ENCODE measurements around the gene ATP11A. TPM values are rescaled to one million over a fixed set of nuclear protein-coding genes. Genes with fewer than 3 reads are reported as not detected.

The ATP11A gene
- total and polyA plus RNA-seq, 9 of the 15 experiments (the other 6 are each of a cell fraction or from before 2014, with no cell fraction given) = 0.38 to 34.2 (median 4.2) TPM

GRCh38 chr13:112674412-112675365 lies 15.1 kb upstream of the ATP11A start:
- ChIA-PET CTCF (ENCODE audit: low intra/inter-chr PET ratio) (no interaction called here), POLR2A (no interaction called here)
- in situ Hi-C loops (cut with MboI) (no loop called here), intact Hi-C loops (cut with micrococcal nuclease) (no loop called here)
- Histone ChIP-seq H3K4me1 (replicated peaks in 1 of 2; ENCODE audit: control insufficient read depth in 2 of 2, insufficient read depth in 2 of 2, low read length in 2 of 2) (no peaks in the 10 kb centered on the region; a peak in 1 of 5 replicates), H3K27ac (ENCODE audit: extremely low read depth, low read depth, low read length) (no peak overlapping the region), H3K4me3 (no peak overlapping the region), H3K36me3 (ENCODE audit: control insufficient read depth, insufficient read depth, low read length) (no peaks in the 10 kb centered on the region), H3K9me3 (replicated peaks; ENCODE audit: control insufficient read depth, insufficient read depth, low read depth, low read length) (no peaks in the 10 kb centered on the region), H3K27me3 (ENCODE audit: control insufficient read depth in 2 of 2, insufficient read depth in 2 of 2, low read length in 2 of 2) (peaks cover 24 to 39% of the 10 kb centered on the region in 2 experiments), H2AFZ (ENCODE audit: low read depth, low read length) (no peak overlapping the region), H3K4me2 (ENCODE audit: insufficient read depth, low read length) (no peak overlapping the region), H3K9me1 (ENCODE audit: control insufficient read depth, insufficient read depth, low read length) (peaks cover 4% of the 10 kb centered on the region), H3K9ac (ENCODE audit: insufficient read depth in 1 of 2, low read depth in 2 of 2, low read length in 2 of 2) (no peak overlapping the region), H4K20me1 (replicated peaks; ENCODE audit: control insufficient read depth, insufficient read depth, low read length) (no peaks in the 10 kb centered on the region), H3K79me2 (ENCODE audit: control insufficient read depth, insufficient read depth, low read length) (no peaks in the 10 kb centered on the region)
- no TSS peak for BruUV-seq (replicated peaks)
- FAIRE-seq (no peak), DNase-seq (ENCODE audit: extremely low read depth in 1 of 4, low spot score in 3 of 4) (no peak), ATAC-seq (no peak)
- WGBS (ENCODE audit: insufficient coverage, low coverage, missing lambda C conversion rate) = 3% methylated on average over 8 of the region's 15 CpGs
- TF ChIP-seq CEBPB (tag; IDR thresholded peaks at IDR 0.05) (no peak), NUFIP1 (IDR thresholded peaks at IDR 0.05; ENCODE audit: partially characterized antibody) (no peak), STAG1 (CRISPR knock-in tag; IDR thresholded peaks at IDR 0.05; ENCODE audit: borderline replicate concordance) (no peak), KHSRP (IDR thresholded peaks at IDR 0.05) (no peak), DNMT1 (IDR thresholded peaks at IDR 0.05) (no peak), ZZZ3 (IDR thresholded peaks at IDR 0.05) (no peak), SRSF9 (IDR thresholded peaks at IDR 0.05; ENCODE audit: borderline replicate concordance, low read depth, low read length) (no peak), OTX1 (CRISPR knock-in tag; IDR thresholded peaks at IDR 0.05) (no peak), KLF13 (tag; IDR thresholded peaks at IDR 0.05; ENCODE audit: borderline replicate concordance, low read depth) (no peak), MED1 (CRISPR knock-in tag; IDR thresholded peaks at IDR 0.05; ENCODE audit: borderline replicate concordance) (no peak), E2F6 (IDR thresholded peaks at IDR 0.05; ENCODE audit: borderline replicate concordance in 1 of 2, extremely low read depth in 1 of 2, insufficient read depth in 1 of 2, insufficient read length in 1 of 2, low read depth in 1 of 2, low read length in 1 of 2, poor library complexity in 1 of 2, severe bottlenecking in 1 of 2) (no peak), MXI1 (IDR thresholded peaks at IDR 0.05; ENCODE audit: low read depth, low read length) (no peak), ZNF197 (CRISPR knock-in tag; IDR thresholded peaks at IDR 0.05; ENCODE audit: low read depth) (no peak), XRCC3 (IDR thresholded peaks at IDR 0.05) (no peak)
- TF ChIP-seq, protein P1, sequence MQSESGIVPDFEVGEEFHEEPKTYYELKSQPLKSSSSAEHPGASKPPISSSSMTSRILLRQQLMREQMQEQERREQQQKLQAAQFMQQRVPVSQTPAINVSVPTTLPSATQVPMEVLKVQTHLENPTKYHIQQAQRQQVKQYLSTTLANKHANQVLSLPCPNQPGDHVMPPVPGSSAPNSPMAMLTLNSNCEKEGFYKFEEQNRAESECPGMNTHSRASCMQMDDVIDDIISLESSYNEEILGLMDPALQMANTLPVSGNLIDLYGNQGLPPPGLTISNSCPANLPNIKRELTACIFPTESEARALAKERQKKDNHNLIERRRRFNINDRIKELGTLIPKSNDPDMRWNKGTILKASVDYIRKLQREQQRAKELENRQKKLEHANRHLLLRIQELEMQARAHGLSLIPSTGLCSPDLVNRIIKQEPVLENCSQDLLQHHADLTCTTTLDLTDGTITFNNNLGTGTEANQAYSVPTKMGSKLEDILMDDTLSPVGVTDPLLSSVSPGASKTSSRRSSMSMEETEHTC (IDR thresholded peaks at IDR 0.05) = no peak
- TF ChIP-seq, protein P2, sequence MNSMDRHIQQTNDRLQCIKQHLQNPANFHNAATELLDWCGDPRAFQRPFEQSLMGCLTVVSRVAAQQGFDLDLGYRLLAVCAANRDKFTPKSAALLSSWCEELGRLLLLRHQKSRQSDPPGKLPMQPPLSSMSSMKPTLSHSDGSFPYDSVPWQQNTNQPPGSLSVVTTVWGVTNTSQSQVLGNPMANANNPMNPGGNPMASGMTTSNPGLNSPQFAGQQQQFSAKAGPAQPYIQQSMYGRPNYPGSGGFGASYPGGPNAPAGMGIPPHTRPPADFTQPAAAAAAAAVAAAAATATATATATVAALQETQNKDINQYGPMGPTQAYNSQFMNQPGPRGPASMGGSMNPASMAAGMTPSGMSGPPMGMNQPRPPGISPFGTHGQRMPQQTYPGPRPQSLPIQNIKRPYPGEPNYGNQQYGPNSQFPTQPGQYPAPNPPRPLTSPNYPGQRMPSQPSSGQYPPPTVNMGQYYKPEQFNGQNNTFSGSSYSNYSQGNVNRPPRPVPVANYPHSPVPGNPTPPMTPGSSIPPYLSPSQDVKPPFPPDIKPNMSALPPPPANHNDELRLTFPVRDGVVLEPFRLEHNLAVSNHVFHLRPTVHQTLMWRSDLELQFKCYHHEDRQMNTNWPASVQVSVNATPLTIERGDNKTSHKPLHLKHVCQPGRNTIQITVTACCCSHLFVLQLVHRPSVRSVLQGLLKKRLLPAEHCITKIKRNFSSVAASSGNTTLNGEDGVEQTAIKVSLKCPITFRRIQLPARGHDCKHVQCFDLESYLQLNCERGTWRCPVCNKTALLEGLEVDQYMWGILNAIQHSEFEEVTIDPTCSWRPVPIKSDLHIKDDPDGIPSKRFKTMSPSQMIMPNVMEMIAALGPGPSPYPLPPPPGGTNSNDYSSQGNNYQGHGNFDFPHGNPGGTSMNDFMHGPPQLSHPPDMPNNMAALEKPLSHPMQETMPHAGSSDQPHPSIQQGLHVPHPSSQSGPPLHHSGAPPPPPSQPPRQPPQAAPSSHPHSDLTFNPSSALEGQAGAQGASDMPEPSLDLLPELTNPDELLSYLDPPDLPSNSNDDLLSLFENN (IDR thresholded peaks at IDR 0.05; ENCODE audit: low read depth in 2 of 2, low read length in 2 of 2) = no peak
